DOHH2 (cell line): ENCODE data around the gene MEP1A.

Experiments used
- CTCF ChIP-seq: fragments of 200-600 bp; sonication (generic); IDR thresholded peaks from one replicate; pipeline ENCODE4 v1.5.1; 2014; ENCODE audit warnings: antibody characterized with exemption, mild to moderate bottlenecking, low read depth, low read length; ENCODE audit not compliant: poor library complexity, severe bottlenecking
- EZH2phosphoT487 ChIP-seq: fragments of 200-600 bp; sonication (generic); IDR thresholded peaks from 2 replicates; pipeline ENCODE4 v1.6.1; 2017; ENCODE audit warnings: borderline replicate concordance, mild to moderate bottlenecking, antibody characterized with exemption, low read length, moderate library complexity, mixed read lengths

GRCh38 chr6:46879003-46879402, 85.8 kb downstream of the MEP1A start:
- no peak for TF ChIP-seq CTCF
- TF ChIP-seq EZH2phosphoT487 = no peak
